GDM1 (cell line): Measurements from ENCODE around the gene IL12RB1.
A peak's percentile ranks its signal among the peaks of the same experiment; 100 is the strongest.
"Not testable (repeated sequence)": the region's sequence is repeated elsewhere in the genome, so short reads cannot be mapped to it uniquely, and the experiment has no call there.

Experiments
- DNase-seq: peaks from one replicate; lab custom pipeline; 2025; lab: John Stamatoyannopoulos, UW

IL12RB1 gene

DNA sequence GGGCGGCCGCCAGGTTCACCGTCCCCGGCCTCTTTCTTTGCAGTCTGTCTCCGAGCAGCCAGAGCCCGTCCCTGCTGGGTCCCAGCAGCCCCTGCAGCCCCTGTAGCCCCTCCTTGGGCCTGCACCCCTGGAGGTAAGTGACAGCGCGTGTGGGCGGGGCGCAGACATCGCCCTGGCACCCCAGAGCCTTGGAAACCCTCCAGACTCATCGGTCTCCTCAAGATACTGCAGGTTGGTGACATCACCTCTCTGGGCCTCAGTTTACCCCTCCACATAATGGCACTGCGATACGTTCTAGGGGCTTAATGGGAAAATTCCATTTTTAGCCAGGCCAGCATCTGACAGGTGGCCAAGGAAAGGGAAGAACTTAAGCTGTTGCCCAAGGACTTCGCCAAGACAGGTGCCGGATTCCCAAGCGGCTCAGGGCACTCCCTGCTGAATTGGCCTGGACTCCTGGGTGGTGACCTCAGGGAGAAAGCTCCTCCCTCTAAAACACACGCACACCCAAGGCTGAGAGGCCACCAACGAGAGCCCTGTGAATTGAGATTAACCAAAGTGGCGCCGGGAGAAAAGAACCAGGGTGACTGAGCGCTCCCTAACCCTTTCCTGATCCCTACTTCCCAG lies 24.0 kb upstream of the IL12RB1 start:
- no peak for DNase-seq

DNA sequence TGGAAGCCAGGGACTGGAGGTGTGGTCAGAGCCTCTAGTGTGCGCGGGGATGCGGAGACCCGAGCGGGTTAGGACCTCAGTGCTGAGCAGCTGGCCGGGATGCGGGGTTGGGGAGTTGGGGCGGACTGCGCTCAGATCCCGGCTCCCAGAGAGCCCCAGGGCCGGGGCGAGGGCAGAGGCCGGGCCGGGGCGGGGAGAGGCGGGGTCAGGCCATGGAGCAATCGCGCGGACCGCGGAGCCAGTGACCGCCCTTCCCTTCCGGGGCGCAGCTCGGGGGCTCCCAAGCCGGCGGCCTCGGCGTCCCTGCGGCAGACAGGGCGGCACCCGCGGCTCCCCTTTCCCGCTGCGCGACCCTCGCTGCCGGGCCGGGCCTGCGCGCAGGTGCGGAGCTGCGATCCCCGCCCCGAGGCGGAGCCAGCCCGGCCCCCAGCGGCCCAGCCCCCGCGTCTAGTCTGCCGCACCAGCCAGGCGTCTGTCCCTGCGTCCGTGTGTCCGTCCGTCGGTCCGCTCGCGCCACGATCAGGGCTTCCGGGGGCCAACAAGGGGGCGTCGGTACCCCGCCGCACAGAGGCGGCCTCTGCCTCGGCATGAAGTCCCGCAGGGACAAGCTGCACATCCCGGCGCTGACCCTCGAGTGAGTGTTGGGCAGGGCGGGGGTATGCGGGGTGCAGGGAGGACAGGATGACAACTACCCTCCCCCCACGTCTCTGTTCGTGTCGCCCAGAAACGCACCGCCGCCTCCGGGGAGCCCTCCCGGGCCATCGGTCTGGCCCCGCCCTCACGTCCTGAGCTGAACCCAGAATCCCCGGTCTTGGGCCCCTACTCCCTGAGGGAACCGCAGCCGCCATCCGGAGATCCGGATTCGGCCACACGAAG lies 23.2 kb upstream of the IL12RB1 start:
- DNase-seq: no peak

DNA sequence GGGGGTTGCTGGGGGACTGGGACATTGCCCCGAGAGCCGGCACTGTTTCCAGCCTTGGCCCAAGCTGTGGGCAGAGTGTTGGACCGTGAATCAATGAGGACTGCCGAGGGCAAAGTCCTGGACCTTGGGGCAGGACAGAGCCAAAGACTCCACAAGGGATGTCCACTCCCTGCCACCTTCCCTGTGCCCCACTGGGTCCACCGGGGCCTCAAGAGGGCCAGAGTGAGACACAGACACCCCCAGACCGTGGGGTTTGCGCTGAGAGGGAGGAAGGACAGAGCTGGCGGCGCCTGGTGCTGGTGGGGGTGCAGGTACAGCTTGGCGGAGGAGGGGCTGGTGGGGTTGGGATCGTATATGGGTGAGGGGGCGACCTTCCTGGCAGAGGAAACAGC lies 22.6 kb upstream of the IL12RB1 start:
- DNase-seq: no peak

DNA sequence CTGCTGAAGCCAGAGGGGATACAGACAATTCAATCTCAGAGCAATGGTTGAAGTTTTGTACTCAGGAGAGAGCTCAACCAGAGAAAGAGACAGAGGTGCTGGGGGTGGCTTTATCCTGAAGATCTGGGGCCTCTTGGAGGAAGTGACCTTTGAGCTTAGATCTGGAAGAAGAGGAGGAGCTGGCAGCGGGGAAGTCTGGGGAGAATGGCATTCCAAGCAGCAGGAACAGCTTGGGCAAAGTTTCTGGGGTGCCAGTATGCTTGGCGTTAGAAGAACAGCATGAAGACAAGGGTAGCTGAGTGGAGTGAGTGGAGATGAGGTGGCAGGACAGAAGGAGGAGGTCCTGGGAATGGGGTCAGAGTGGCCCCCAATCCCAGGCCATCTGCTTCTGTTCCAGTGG lies 22.2 kb upstream of the IL12RB1 start:
- no peak for DNase-seq

DNA sequence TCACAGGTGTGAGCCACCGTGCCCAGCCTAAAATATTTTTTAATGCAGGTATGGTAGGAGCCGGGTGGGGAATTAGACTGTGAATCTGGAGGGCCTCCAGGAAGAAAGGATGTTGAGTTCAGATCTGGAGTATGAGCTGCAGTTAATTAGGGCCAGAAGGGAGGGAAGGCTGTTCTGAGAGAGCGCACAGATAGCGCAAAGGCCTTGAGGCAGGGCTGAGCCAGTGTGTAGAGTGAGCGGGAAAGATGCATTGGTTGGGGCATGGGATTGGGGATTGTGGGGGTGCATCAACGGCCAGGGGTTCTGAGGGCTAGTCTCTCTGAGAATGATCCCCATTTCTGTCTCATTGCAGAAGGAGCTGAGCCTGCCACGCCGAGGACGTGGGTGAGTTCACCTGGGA lies 20.5 kb upstream of the IL12RB1 start:
- no peak for DNase-seq

DNA sequence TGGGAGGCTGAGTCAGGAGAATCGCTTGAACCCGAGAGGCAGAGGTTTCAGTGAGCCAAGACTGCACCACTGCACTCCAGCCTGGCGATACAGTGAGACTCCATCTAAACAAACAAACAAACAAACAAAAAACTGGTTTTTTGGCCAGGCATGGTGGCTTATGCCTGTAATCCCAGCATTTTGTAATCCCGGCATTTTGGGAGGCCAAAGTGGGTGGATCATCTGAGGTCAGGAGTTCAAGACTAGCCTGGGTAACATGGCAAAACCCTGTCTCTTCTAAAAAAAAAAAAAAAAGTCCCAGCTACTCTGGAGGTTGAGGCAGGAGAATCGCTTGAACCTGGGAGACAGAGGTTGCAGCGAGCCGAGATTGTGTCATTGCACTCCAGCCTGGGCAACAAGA lies 18.5 kb upstream of the IL12RB1 start:
- DNase-seq: not testable (repeated sequence)

DNA sequence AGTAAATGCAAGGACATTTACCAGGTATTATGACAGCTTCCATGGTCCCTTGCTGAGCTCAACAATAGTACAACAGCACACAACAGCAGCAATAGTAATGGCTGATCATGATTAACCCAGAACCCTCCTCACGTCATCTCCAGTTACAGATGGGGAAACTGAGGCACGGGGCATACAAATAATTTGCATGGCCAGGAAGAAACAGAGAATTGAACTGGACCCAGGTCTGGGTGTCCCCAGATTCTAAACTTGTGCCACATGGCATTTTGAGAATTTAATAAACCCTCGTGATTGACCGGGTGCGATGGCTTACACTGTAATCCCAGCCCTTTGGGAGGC lies 18.0 kb upstream of the IL12RB1 start:
- no peak for DNase-seq

DNA sequence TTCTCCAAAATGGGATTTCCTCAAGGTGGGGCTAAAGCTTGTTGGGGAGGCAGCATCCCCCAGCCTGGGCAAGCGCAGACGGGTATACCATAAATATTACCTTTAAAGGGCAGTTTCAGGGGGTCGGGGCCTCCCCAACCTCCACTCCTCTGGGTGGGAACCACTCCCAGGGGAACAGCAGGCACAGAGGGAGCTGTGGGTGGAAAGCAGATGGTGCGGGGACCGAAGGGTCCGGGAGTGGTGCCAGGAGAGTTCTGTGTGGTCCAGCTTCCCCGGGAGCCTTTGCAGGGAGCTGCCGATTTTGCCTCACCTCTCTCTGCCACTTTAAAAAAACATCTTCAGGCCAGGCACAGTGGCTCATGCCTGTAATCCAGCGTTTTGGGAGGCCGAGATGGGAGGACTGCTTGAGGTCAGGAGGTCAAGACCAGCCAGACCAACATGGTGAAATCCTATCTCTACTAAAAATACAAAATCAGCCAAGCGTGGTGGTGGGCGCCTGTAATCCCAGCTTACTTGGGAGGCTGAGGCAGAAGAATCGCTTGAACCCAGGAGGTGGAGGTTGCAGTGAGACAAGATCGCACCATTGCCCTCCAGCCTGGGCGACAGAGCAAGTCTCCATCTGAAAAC lies 16.3 kb upstream of the IL12RB1 start:
- no peak for DNase-seq

DNA sequence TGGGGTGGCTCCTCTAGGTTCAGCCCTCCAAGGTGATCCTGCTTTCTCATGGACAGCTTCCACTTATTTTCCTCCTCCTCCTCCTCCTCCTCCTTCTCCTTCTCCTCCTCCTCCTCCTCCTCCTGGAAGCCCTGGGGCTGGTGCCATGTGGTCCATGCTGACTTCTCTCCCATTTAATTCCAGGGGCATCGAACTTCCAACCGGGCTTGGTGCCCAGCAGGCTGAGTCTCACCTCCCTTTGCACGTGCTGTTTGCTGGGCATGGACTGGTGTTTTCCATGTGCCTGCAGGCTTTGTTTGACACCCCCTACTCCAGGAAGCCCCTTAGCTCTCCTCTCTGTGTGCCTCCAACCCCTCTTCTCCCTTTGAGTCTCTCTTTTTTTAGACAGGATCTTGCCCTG lies 14.5 kb upstream of the IL12RB1 start:
- DNase-seq: no peak

DNA sequence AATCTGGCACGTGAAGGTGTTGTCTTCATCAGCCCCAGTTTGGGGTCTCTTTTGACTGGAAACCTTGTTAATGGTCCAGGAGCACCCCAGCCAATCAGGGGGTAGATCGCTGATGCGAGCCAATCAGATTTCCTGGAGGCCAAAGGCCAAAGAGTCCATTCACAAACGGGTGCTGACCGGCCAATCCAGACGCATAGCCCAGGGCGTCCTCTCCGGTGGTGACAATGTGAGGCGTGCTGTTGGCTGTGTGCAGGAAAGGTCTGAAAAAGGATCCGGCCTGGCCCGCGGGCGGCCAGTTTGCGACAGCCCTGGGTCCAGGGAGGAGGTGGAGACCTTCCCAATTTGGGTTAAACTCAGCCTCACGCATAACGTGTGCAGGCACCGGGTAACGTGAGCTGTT lies 14.0 kb upstream of the IL12RB1 start:
- no peak for DNase-seq

DNA sequence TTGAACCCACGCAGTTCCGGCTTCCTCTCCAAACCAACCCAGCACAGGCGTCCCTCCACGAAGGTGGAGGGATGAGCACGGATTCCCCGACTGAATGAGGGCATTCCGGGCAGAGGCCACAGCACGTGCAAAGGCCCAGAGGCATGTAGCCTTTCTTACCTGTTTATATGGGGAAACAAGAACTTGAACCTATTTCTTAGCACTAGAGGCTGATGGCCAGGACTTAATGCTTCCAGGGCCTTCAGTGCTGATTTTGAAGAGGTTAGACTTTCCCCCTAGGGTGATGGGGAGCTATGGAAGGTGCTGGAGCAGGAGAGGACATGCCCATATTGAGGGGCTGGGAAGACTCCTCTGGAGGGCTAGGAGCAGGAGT lies 12.9 kb upstream of the IL12RB1 start:
- no peak for DNase-seq

DNA sequence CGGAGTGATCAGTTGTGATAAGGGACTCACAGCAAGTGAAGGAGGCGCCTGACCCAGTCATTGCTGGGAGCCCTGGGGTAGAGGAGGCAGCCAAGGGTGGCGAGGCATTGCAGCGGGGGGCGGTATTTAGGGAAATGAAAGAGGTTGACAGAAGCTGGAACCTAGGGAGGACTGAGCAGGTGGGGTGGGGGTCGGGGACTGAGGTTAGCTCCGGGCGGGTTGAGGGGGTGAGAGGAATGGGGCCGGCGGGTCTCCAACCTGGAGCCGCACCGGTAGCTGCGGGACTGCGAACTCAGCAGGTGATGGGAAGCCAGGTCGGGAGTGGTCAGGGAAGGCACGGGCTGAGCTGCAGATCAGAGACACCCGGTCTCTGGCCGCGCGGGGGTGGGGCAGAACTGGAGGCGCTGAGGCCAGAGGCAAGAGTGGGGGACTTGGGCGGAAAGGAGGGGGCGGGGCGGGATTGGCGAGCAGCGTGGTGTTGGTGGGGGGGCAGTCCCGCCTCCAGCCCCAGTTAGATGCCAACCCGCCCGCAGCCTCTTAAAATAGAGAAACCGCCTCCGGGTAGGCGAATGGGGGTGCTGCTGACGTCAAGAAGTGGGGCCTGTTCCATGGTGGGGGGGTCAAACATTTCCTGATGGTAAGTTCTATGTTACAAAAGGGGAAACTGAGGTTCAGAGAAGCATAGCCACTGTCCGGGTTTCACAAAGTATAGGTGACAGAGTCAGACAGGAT lies 12.3 kb upstream of the IL12RB1 start:
- DNase-seq: no peak

DNA sequence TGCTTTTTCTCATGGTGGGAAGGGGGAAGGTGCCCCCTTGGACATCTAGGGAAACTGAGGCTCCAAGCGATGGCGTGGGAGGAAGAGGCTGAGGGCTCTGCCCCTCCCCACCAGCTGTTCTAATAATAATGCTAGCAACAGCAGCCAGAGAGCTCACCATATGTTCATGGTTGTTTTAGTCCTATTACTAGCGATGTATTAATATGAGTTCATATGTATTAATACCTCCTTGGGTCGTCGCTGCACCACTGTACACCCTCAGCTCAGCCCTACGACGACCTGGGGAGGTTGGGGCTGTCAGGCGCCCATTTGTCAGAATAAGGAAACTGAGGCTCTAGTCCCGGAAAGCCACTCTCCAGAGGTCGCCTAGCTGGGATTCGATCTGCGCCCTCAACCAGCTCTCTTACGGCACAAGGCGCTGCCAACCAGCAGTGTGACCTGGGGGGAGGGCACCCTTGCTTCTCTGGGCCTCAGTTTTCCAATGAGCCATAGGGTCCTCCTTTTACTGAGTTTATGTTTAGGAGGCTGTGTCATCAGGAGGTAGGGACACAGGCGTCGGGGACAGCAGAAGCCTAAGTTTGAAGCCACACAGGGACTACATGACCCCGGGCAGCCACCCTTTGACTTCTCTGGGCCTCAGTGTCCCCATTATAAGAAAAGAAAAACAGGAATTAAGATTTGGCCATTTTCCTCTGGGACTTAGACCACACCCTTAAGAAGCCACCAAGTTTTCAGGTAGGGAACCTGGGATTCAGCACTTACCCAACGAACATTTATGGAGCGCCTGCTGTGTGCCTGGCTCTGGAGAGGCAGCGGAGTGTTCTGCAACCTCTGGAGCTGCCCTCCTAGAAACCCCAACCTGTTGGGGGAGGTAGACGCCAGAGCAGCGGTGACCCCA lies 11.5 kb upstream of the IL12RB1 start:
- no peak for DNase-seq

DNA sequence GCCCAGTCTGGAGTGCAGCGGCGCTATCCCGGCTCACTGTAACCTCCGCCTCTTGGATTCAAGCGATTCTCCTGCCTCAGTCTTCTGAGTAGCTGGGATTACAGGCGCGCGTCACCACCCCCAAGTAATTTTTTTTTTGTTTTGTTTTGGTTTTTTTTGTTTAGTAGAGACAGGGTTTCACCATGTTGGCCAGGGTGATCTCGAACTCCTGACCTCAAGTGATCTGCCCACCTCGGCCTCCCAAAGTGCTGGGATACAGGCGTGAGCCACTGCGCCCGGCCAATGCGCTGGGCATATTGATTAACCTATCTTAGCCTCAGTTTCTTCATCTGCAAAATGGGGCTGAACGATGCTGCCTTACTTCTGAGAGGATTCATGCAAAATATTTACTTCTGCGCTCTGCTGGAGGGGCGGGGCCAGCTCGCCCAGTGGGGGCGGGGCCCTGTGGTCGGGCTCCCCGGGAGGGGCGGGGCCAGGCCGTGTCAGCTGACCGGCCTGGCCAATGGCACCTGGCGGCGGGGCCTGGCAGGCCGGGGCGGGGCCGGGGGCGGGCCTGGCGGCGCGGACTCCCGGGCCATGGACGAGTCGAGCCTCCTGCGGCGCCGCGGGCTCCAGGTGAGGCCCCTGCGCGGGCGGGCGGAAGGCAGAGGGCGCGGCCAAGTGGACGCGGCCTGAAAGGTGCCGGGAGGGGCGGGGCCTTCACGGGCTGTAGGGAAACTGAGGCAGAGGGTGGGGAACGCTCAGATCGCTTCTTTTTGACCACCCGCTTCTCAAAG lies 10.7 kb upstream of the IL12RB1 start, which contains the start of gene MAST3:
Gene MAST3 (plus strand): TSS at position 562 of the 776 bp plus-strand sequence. CDS start 15 bp downstream, at position 577.
- peak; percentile 86 for DNase-seq

DNA sequence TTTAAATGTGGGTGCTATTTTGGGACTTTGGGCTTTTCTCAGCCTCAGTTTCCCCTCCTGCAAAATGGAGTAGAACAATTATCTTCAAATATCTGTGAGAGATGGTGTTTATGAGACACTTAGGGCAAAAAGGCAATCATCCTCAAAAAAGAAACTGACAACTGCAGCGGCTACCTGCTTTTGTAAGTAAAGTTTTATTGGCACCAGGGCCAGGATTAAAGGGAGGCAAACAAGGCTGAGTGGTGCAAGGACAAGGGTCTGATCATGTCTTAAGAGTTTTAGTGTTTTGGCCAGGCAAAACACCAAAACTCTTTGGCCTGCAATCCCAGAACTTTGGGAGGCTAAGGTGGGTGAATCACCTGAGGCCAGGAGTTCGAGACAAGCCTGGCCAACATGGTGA lies 9.5 kb upstream of the IL12RB1 start:
- no peak for DNase-seq

DNA sequence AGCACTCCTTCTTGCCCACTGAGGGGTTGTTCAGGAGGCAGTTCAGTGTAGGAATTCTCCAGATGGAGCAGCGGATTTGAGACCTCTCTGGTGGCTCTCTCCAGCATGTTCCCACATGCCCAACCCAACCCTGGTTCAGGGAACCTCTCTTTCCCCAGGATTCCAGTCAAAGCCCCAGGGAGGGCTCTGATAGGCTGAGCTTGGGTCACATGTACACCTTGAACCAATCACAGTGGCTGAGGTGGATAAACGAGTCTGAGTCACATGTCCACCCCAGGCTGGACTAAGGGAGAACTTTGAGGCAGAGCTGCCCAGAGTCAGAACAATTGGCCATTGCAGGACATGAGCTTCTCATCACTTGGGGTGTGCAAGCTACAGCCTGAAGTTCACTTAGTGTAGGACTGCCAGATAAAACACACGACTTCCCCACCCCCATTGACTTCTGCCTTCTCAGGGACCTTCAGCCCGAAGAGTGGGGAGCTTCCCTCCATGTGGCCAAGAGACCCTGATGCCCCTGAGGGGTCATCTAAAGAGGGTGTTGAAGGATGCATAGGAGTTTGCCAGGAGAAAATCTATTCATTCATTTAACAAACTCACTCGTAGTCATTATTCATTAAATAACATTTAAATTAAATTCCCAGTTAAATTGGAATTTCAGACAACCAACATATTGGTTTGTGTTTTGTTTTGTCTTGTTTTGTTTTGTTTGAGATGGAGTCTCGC lies 6.9 kb upstream of the IL12RB1 start:
- no peak for DNase-seq

DNA sequence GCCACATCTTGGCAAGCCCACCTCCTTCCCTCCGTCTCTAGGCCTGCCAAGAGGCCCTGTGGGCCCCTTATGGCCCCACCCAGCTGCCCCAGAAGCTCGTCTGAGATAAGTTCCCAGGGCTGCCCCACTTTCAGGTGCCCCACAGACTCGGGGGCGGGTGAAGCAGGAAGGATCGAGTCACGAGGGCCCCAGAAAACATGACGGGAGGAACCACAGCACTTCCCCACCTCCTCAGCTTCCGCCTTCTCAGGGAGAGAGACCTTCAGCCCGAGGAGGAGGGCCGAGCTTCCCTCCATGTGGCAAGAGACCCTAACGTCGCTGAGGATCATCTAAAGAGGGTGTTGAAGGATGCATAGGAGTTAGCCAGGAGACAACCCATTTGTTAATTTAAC lies 4.5 kb upstream of the IL12RB1 start:
- peak; percentile 86 for DNase-seq

DNA sequence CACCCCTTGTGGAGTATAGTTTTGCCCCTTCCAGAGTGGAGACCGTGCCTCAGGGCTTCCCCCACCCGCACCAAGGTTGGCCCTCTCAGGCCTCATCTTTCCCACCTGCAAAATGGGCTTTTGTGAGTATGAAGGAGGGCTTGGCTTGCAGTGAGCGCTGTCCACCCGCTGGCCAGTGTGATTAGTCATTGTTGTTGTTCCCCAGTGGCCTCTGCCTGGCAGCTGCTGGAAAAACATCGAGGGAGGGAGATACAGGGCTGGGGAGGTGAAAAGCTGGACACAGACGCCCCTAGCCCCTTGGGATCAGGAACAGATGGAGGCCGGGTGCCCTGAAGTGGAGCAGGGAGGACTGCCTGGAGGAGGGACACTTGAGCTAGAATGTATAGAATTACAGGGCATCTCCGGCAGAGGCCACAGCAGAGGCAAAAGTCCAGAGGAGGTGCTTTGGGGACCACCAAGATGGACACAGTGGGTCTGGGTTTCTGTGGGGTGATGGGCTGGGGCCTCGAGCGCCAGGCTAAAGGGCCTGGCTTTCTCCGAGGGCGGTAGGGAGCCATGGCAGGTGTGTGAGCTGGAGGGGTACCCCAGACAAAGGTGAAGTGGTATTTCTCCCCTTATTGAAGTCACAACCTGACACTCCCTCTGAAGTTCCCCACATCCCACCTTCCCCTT lies 3.9 kb upstream of the IL12RB1 start:
- DNase-seq: no peak

DNA sequence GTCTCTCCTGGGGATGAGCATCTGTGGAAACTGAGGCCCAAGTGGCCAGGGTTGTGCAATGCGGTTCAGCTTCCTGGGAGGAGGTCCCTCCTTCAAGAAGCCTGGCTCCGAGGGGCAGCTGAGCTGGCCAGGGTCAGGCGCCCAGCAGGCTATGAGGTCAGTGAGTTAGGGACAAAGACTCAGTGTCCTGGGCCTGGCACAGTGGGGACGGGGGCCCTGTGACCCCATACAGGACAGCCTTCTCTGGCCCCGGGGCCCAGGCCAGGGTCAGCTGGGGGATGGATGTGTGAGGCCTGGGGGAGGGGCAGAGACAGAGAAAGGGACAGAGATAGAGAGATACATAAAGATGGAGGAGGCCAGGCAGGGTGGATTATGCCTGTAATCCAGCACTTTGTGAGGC lies 3.0 kb upstream of the IL12RB1 start:
- no peak for DNase-seq
